Measurements from ENCODE around the gene LYRM2. TPM values are rescaled to one million over a fixed set of nuclear protein-coding genes. Genes with fewer than 3 reads are reported as not detected.

The LYRM2 gene, protein sequence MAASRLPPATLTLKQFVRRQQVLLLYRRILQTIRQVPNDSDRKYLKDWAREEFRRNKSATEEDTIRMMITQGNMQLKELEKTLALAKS
- total RNA-seq (10 to 100 TPM; 21.5 to 24.6 TPM), total RNA-seq (33.5 to 52.5 reads per million in 2 donors)

- Mint-ChIP-seq H3K36me3 (ENCODE audit: low read depth) (peaks cover 8% of the 10 kb centered on the region), H3K27ac (peak within 1 kb of the TSS; percentile 100), H3K4me1 (peaks cover 23% of the 10 kb centered on the region), H3K4me3 (peak within 1 kb of the TSS; percentile 98), H3K27me3 (no peaks in the 10 kb centered on the region)
- no peaks in the 10 kb centered on the region for H3K9me3 ChIP-seq (ENCODE audit: control insufficient read depth, low read length, poor library complexity, severe bottlenecking)
- DNase-seq = peak; percentile 80 to 84 (median 82)
- peak; percentile 95 for ATAC-seq
Observed at GRCh38 chr6:89638320-89639195, at the start of gene LYRM2. Gene LYRM2 (minus strand): TSS chr6:89638747. CDS start chr6:89638716, 31 bp downstream.

DNA sequence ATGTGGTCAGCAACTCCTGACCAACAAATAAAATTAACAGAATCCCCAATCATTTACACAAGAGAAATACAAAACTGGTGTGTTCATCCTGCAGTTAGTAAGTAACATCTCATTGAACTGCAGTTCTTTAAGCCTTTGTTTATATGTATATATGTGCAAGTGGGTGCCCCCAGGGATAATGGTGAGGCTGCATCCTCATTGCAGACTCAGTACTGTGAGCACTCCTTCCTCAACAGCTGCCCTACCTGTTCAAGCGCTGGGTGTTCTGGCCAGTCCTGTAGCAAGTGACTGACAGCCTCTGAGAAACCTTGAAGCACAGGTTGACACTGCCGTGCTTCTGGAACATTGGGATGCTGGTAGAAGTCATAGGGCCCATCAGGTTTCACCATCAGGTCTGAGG is 49.8 kb upstream of the LYRM2 start:
- DNase-seq = no peak
- Mint-ChIP-seq H3K27me3 (no peaks in the 10 kb centered on the region), H3K4me3 (no peak overlapping the region), H3K27ac (no peak overlapping the region), H3K4me1 (peaks cover 8% of the 10 kb centered on the region), H3K36me3 (ENCODE audit: low read depth) (peaks cover 3% of the 10 kb centered on the region)
- ATAC-seq = no peak
- no peaks in the 10 kb centered on the region for H3K9me3 ChIP-seq (ENCODE audit: control insufficient read depth, low read length, poor library complexity, severe bottlenecking)

- Mint-ChIP-seq H3K36me3 (ENCODE audit: low read depth) (peaks cover 3% of the 10 kb centered on the region), H3K27ac (no peak overlapping the region)
Observed at GRCh38 chr6:89685311-89685710, 46.8 kb upstream of the LYRM2 start.

DNA sequence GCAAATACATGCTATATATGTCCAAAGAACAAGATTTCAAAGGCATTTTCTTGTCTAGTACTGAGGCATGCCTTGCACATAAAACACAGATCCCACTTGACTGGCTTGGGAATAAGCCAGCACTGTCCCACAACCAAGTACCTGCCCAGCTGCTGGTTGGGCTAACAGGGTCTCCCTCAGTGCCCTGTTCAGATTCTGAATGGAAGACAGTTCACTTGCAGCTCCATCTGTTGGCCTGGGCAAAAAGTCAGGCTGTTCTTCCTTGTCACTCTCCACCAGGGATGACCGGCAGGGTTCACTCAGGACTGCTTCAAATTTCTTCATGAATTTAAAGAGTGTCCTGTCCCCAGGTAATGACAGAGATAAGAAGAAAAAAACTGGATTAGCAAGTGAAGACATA is 44.4 kb upstream of the LYRM2 start:
- Mint-ChIP-seq H3K36me3 (ENCODE audit: low read depth) (no peaks in the 10 kb centered on the region), H3K27me3 (no peaks in the 10 kb centered on the region), H3K4me1 (no peaks in the 10 kb centered on the region), H3K27ac (no peak overlapping the region), H3K4me3 (no peak overlapping the region)
- no peak for DNase-seq
- no peak for ATAC-seq
- no peaks in the 10 kb centered on the region for H3K9me3 ChIP-seq (ENCODE audit: control insufficient read depth, low read length, poor library complexity, severe bottlenecking)

More at GRCh38 chr6:89685311-89685710, 46.8 kb upstream of the LYRM2 start:
- DNase-seq = no peak
- no peak overlapping the region for H3K4me3 Mint-ChIP-seq
- H3K4me1 Mint-ChIP-seq = peaks cover under 1% of the 10 kb centered on the region
- no peaks in the 10 kb centered on the region for H3K9me3 ChIP-seq (ENCODE audit: control insufficient read depth, low read length, poor library complexity, severe bottlenecking)
- no peak for ATAC-seq
- H3K27me3 Mint-ChIP-seq = no peaks in the 10 kb centered on the region

DNA sequence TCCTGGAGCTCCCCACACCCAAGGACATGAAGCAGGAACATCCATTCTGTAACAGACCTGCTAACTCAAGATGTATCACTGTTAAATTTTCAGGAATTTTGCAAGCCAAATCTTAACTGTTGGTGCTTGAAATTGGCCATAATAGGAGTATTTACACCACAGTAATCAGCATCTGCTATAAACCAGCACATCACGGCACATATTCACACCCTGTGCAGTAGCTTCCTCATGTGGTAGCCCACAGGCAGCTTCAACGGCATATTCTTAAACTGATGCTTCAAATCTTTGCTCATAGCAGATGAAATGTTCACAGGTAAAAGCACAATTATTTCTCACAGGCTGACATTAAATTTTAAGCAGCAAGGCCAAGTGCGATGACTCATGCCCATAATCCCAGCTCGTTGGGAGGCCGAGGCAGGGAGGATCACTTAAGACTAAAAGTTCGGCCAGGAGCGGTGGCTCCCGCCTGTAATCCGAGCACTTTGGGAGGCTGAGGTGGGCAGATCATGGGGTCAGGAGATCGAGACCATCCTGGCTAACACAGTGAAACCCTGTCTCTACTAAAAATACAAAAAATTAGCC is 43.5 kb upstream of the LYRM2 start:
- DNase-seq = no peak
- Mint-ChIP-seq H3K27ac (no peak overlapping the region), H3K27me3 (no peaks in the 10 kb centered on the region)

DNA sequence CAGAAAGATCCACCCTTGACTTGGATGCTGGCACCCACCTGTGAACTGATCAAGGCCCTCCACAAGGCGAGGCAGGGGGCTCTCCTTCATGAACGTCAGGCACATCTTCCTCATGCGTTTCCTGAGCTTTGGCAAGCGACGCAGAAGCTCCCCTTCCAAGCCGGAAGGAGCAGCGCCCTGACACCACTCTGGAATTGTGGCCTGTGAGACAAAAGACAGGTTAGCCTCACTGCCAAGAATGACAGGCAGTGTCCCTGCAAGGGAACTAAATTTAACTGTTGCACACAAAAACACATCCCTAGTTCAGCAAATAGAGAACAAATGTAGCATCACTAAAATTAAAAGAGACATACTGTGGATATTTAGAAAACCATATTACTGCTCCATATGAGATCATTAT is 42.0 kb upstream of the LYRM2 start:
- Mint-ChIP-seq H3K36me3 (ENCODE audit: low read depth) (peaks cover 7% of the 10 kb centered on the region), H3K4me1 (no peaks in the 10 kb centered on the region), H3K27ac (no peak overlapping the region), H3K27me3 (no peaks in the 10 kb centered on the region), H3K4me3 (no peak overlapping the region)
- no peaks in the 10 kb centered on the region for H3K9me3 ChIP-seq (ENCODE audit: control insufficient read depth, low read length, poor library complexity, severe bottlenecking)
- DNase-seq (no peak), ATAC-seq (no peak)

More for the DNA sequence above, 43.5 kb upstream of the LYRM2 start:
- Mint-ChIP-seq H3K4me3 (no peak overlapping the region), H3K36me3 (ENCODE audit: low read depth) (no peaks in the 10 kb centered on the region), H3K4me1 (no peaks in the 10 kb centered on the region)
- ATAC-seq = no peak
- H3K9me3 ChIP-seq (ENCODE audit: control insufficient read depth, low read length, poor library complexity, severe bottlenecking) = no peaks in the 10 kb centered on the region

DNA sequence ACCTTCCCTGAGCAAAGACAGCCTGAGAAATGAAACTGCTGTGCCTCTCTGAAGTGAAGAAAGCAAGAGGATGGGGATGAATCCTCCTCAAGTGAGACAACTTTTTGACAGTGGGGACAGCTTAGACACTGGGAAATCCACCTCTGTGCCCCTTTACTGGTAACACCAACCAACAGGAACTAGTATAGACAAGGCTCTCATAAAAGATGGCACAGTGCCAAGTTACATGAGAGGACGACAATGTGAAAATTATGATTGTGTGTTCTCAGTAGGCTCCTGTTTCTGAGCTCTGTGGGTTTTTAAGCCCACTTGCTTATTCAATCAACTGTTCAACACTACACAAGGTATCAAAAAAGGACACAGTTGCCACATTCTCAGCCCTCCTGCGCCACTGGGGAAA is 41.6 kb upstream of the LYRM2 start:
- no peaks in the 10 kb centered on the region for H3K9me3 ChIP-seq (ENCODE audit: control insufficient read depth, low read length, poor library complexity, severe bottlenecking)
- DNase-seq (no peak), ATAC-seq (no peak)
- Mint-ChIP-seq H3K36me3 (ENCODE audit: low read depth) (peaks cover 7% of the 10 kb centered on the region), H3K4me1 (no peaks in the 10 kb centered on the region), H3K27ac (no peak overlapping the region), H3K27me3 (no peaks in the 10 kb centered on the region), H3K4me3 (no peak overlapping the region)

DNA sequence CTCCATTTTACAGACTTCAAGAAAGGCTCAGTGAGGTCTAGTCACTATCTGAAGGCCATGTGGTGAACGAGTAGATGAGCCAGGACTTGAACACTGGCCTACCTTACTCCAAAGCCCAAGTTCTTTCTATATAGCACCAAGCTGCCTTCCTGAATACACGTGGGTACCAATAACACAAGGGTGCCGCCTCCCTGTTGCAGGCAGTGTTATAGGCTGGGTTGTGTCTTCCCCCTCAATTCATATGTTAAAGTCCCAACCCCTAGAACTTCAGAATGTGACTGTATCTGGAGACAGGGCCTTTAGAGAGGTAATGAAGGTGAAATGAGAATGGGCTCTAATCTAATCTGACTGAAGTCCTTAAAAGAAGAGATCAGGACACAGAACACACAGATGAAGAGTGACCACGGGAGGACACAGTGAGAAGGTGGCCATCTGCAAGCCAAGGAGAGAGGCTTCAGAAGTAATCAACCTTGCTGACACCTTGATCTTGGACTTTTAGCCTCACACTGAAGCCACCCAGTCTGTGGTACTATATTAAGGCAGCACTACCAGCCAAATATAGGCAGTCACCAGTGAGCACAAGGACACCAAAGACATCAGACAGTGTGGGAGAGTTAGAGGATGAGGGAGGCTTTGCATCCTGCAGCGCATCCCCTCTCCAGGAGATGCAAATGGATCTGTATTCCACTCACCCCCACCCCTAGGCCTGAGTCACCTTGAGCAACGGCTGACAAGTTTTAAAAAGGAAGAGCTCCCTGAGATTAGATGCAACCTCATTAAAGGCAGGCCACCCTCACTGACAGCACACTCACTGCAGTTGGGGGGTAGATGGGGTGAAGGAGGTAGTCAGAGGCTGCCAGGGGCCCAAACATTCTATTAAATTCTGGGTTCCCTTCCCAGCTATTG is 40.9 kb upstream of the LYRM2 start:
- Mint-ChIP-seq H3K4me1 (no peaks in the 10 kb centered on the region), H3K27ac (no peak overlapping the region), H3K4me3 (no peak overlapping the region), H3K27me3 (no peaks in the 10 kb centered on the region), H3K36me3 (ENCODE audit: low read depth) (peaks cover 7% of the 10 kb centered on the region)
- ATAC-seq (no peak), DNase-seq (no peak)
- no peaks in the 10 kb centered on the region for H3K9me3 ChIP-seq (ENCODE audit: control insufficient read depth, low read length, poor library complexity, severe bottlenecking)

DNA sequence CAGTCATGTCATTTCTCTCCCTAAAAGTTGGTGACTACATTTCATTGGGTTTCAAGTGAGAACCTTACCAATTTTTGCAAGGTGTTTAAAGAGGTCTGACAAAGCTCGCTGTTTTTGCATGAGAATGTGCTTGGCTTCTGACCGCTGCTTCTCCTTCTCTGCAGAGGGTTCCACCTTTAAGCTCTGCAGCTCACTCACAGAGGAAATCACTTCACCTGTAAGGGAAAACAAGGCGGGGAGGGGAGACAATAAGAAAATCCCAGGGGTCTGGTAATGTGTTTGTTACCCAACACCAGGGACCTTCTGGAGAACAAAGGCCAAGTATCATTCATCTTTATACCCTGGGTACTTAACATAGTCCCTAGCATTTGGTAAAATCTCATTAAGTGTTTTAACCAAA is 40.0 kb upstream of the LYRM2 start:
- Mint-ChIP-seq H3K4me3 (no peak overlapping the region), H3K27ac (no peak overlapping the region), H3K36me3 (ENCODE audit: low read depth) (peaks cover 7% of the 10 kb centered on the region), H3K27me3 (no peaks in the 10 kb centered on the region), H3K4me1 (no peaks in the 10 kb centered on the region)
- no peaks in the 10 kb centered on the region for H3K9me3 ChIP-seq (ENCODE audit: control insufficient read depth, low read length, poor library complexity, severe bottlenecking)
- no peak for ATAC-seq
- no peak for DNase-seq

GRCh38 chr6:89675949-89676748 is 37.6 kb upstream of the LYRM2 start:
- H3K4me3 Mint-ChIP-seq = no peak overlapping the region
- DNase-seq (no peak), ATAC-seq (no peak)
- peaks cover 7% of the 10 kb centered on the region for H3K36me3 Mint-ChIP-seq (ENCODE audit: low read depth)
- H3K4me1 Mint-ChIP-seq = no peaks in the 10 kb centered on the region
- no peaks in the 10 kb centered on the region for H3K9me3 ChIP-seq (ENCODE audit: control insufficient read depth, low read length, poor library complexity, severe bottlenecking)
- no peaks in the 10 kb centered on the region for H3K27me3 Mint-ChIP-seq
- H3K27ac Mint-ChIP-seq = peak overlapping the region; percentile 32

GRCh38 chr6:89670935-89671565 is 32.5 kb upstream of the LYRM2 start:
- no peaks in the 10 kb centered on the region for H3K27me3 Mint-ChIP-seq
- H3K36me3 Mint-ChIP-seq (ENCODE audit: low read depth) = peaks cover 3% of the 10 kb centered on the region
- ATAC-seq = no peak
- no peak overlapping the region for H3K4me3 Mint-ChIP-seq
- no peaks in the 10 kb centered on the region for H3K9me3 ChIP-seq (ENCODE audit: control insufficient read depth, low read length, poor library complexity, severe bottlenecking)
- no peak overlapping the region for H3K27ac Mint-ChIP-seq
- no peak for DNase-seq
- no peaks in the 10 kb centered on the region for H3K4me1 Mint-ChIP-seq

- H3K9me3 ChIP-seq (ENCODE audit: control insufficient read depth, low read length, poor library complexity, severe bottlenecking) = no peaks in the 10 kb centered on the region
- Mint-ChIP-seq H3K27me3 (no peaks in the 10 kb centered on the region), H3K36me3 (ENCODE audit: low read depth) (peaks cover 3% of the 10 kb centered on the region)
Observed at GRCh38 chr6:89669002-89669401, 30.5 kb upstream of the LYRM2 start.

More at GRCh38 chr6:89669002-89669401, 30.5 kb upstream of the LYRM2 start:
- DNase-seq = no peak
- no peak for ATAC-seq
- H3K4me1 Mint-ChIP-seq = no peaks in the 10 kb centered on the region
- H3K27ac Mint-ChIP-seq = no peak overlapping the region
- H3K4me3 Mint-ChIP-seq = no peak overlapping the region
